Femur (tissue), 1 donor: ENCODE measurements around the gene CACNA2D1.
"Not testable (repeated sequence)": the region's sequence is repeated elsewhere in the genome, so short reads cannot be mapped to it uniquely, and the experiment has no call there.

Experiments used
- DNase-seq: peaks from one replicate; pipeline ENCODE4 v3.0.0-alpha.2; 2017

Gene CACNA2D1

GRCh38 chr7:82021036-82021435 lies 422.5 kb downstream of the CACNA2D1 start:
- DNase-seq = no peak

GRCh38 chr7:82019551-82020475 lies 423.8 kb downstream of the CACNA2D1 start:
- DNase-seq = no peak

- DNase-seq = no peak
Observed at GRCh38 chr7:82018226-82018625, 425.4 kb downstream of the CACNA2D1 start.

GRCh38 chr7:82017334-82017943 lies 426.1 kb downstream of the CACNA2D1 start:
- DNase-seq = no peak

GRCh38 chr7:82015751-82016150 lies 427.8 kb downstream of the CACNA2D1 start:
- no peak for DNase-seq

DNA sequence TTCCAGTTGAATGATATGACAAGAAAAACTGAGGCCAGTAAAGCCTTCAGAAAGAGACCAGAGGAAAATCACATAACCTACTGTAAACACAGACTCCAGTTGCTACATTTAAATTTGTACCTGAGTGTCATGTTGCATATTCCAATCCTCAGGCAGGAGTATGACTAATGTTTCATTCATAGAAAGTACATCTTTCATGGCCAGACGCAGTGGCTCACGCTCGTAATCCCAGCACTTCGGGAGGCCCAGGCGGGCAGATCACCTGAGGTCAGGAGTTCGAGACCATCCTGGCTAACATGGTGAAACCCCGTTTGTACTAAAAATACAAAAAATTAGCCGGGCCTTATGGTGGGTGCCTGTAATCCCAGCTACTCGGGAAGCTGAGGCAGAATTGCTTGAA lies 429.0 kb downstream of the CACNA2D1 start:
- DNase-seq = not testable (repeated sequence)

DNA sequence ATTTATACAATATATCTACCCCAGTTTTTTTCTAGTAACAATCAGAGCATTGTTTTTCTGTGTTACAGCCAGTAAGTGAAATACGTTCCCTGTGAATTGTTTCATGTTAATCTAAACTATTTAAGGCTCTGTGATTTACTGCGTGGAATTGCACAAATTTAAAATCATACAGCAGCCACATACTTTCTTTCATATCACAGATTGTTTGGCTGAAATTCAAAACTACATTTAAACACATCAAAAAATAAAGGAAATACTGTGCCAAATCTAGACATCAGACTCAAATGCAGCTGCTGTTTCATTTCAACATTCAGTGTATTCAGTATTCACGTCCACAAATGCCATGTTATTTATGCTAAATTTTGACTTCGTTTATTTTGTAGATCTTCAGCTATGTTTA lies 431.1 kb downstream of the CACNA2D1 start:
- DNase-seq = no peak

DNA sequence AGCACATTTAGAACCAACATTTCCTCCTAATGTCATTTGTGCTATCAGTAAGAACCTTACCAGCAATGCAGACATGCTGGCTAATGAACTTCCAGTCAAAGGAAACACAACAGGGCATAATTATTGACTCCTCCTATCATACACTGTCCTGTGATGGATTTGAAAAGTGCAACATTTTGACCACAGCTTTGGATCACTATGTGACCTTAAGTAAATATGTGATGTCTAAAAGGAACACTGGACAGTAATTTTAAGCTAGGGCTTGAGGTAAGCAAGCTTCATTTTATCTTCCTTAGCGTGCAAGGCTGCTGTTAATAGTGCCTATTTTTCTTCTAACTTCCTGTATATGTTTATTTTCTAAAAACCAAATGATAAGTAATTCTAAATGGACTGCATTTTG lies 433.2 kb downstream of the CACNA2D1 start:
- DNase-seq = no peak

GRCh38 chr7:82007315-82007714 lies 436.3 kb downstream of the CACNA2D1 start:
- no peak for DNase-seq

DNA sequence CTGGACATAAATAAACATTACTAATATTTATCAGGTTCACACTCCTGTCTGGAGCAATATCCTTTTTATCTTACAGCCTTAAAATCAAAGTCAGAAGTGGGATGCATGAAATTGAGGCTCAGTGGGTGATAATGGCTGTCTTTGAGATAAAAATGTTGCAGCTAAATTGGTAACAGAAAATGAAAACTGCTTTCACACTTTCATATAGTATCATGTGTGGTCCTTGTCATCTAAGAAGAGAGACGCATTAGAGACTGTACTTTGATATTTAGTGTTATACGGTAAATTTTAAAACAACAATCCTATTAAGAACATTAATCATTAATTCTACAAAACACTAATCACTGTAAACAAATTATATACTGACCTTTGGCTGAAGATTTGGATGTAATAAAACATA lies 438.5 kb downstream of the CACNA2D1 start:
- no peak for DNase-seq

GRCh38 chr7:81993186-81993585 lies 450.4 kb downstream of the CACNA2D1 start:
- DNase-seq = no peak

DNA sequence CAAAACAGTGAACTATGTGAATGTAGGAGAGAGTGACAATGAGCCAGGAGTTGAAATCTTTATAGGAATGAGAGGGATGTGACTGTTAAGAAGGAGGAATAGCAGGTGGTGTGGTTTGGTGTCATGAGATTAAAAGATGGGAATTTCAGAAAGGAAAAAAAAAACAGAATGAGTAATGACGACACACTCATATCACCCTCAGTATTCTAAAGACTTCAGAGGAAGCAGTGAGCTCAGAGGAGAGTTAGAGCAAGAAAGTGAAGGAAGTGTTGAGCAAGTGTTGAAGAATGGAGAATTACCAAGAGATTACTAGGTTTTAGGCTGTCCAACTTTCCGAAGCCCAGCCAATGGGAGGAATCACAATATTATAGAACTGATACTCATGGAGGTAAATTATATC lies 453.2 kb downstream of the CACNA2D1 start:
- no peak for DNase-seq

GRCh38 chr7:81986723-81987470 lies 456.7 kb downstream of the CACNA2D1 start:
- DNase-seq = no peak

DNA sequence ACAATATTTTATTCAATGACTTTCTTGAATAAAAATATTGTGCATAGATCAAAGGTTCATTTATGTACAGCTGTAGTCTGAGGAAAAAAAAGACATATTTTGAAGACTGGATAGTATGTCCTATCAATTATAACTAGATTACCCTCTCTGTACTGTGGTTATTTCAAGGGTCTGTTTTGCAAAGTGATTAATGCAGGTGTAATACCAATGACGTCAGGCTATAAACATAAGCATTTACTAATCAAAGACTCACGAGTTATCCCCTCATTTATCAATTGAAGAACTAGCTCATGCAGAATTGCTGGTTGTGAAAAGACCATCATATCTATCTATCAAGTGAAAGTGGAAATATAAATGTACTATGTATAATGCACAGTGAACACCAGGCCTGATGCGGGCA lies 460.2 kb downstream of the CACNA2D1 start:
- no peak for DNase-seq

DNA sequence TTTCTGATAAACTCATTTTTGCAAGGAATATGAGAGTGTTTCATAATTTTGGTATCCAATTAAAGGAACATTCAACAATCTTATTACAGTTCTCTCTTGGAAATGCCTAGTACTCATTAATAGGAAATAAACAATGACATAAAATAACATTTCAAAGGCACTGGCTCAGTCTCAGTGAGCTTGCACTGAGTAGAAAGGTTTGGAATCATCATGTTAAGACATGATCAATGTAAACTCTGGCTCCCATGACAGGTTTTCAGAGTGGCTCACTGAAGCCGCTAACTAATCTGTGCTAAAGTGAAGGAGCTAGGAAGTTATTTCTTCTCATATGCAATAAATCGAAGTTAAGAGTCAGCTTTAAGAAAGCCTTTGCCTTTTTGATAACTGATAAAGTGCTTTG lies 470.5 kb downstream of the CACNA2D1 start:
- DNase-seq = no peak

DNA sequence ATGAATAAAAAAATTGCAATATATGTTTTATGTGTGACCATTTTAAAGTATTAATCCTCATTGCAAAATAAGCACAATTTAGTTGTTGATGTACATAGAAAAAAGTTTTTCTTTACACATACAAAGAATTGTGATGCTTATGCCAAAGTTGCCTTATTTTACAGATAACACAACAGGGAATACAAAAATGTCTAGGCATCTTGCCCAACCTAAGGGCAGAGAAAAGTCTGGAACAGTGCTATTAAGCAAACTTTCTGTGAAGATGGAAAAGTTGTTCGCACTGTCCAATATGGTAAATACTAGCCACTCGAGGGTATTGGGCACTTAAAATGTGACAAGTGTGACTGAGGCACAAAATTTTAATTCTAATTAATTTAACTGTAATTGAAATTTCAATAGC lies 483.6 kb downstream of the CACNA2D1 start:
- DNase-seq = no peak

GRCh38 chr7:81957517-81957916 lies 486.1 kb downstream of the CACNA2D1 start:
- DNase-seq = no peak

DNA sequence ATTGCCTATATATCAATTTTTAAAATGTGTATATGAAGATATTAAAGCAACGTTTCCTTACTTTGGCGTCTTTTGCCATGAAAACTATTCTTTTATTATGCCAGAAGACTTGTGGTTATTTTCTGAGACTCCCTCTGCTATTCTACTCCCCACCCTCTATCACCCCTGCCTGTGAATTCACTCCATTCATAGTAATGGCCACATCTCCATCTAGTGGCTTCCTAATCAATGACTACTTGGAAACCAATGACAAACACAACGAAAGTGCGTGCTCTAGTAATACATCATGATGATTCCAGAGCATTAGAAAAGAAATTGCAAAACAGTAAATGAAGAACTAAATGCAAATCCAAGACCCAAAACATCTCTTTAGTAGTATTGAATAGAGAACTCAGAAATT lies 487.1 kb downstream of the CACNA2D1 start:
- no peak for DNase-seq

GRCh38 chr7:81949306-81949705 lies 494.3 kb downstream of the CACNA2D1 start:
- no peak for DNase-seq

DNA sequence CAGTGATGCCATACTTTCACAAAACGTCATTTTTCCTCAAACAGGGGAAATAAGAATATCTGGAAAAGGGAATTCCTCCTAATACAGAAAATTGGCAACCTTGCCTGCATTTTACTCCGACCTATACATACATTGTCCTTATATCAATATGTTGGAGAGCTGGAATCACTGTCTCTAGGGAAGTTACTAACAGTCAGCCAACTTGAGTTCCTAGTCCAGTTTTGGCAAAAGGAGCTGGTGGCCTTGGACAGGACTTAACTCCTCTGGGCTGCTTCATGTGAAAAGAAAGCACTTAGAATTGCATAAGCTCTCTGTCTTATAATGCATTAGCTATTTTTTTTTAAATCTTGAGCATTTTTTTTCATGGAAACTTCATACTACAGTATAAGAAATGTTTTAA lies 499.5 kb downstream of the CACNA2D1 start:
- peak; percentile 27 for DNase-seq

DNA sequence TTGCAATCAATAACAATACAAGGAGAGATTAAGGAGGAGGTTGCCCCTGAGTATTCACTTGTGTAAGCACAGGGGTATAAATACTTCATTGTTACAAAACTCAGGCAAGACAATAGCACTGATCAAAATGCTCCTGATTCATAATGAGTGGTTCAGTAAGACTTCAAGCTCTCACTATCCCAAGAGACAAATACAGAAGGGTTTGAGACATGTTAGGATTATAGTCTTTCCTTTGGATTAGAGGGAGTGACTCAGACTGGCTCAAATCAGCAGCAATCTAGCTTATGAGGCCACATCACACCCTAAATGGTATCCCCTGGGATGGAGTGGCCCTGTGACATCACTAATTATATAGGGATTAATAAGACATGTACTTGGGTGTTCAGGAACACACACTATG lies 506.5 kb downstream of the CACNA2D1 start:
- DNase-seq = no peak

GRCh38 chr7:81934596-81935301 lies 508.8 kb downstream of the CACNA2D1 start:
- no peak for DNase-seq

GRCh38 chr7:81932936-81933335 lies 510.6 kb downstream of the CACNA2D1 start:
- DNase-seq = no peak
